Ovary (tissue), 9 donors: ENCODE results near the gene AMD1. TPM values are rescaled to one million over a fixed set of nuclear protein-coding genes. Genes with fewer than 3 reads are reported as not detected.
"Not testable (repeated sequence)": the region's sequence is repeated elsewhere in the genome, so short reads cannot be mapped to it uniquely, and the experiment has no call there.

Source experiments
- DNase-seq, 5 donors: peaks; one replicate each; pipeline ENCODE4 v3.0.0-alpha.2; 2019 to 2020
- H3K27ac ChIP-seq, 2 donors: fragments of 200-600 bp; one replicate each; pipeline versions ENCODE4 v1.5.1 to v1.8.0; 2019 to 2022
- H3K27me3 ChIP-seq: fragments of 200-600 bp; one replicate; pipeline ENCODE4 v1.8.0; 2022
- H3K36me3 ChIP-seq: fragments of 200-600 bp; sonication (generic); one replicate; pipeline ENCODE4 v1.5.1; 2019
- H3K4me1 ChIP-seq: one replicate; pipeline ENCODE4 v1.8.1; 2013; ENCODE audit warnings: mild to moderate bottlenecking, moderate library complexity; ENCODE audit not compliant: insufficient read depth
- H3K4me3 ChIP-seq: fragments of 200-600 bp; sonication (generic); one replicate; pipeline ENCODE4 v1.5.1; 2017
- H3K9me3 ChIP-seq, 2 donors: fragments of 200-600 bp in 1 of 2; sonication (generic) in 1 of 2; one replicate each; pipeline versions ENCODE4 v1.5.1 to v1.8.1; 2013 to 2019; ENCODE audit warnings: mild to moderate bottlenecking in 1 of 2, moderate library complexity in 1 of 2
- CTCF ChIP-seq, 3 donors: fragments of 450-650 bp in 2 of 3; fragments of 200-600 bp in 1 of 3; IDR thresholded peaks; one replicate each; pipeline versions ENCODE4 v1.5.1 to v1.8.0; 2016 to 2022; ENCODE audit warnings: antibody characterized with exemption in 3 of 3, mild to moderate bottlenecking in 1 of 3
- EP300 ChIP-seq: sonication (generic); formaldehyde crosslinking; IDR thresholded peaks from one replicate; pipeline ENCODE4 v1.6.1; 2017; ENCODE audit warnings: antibody characterized with exemption
- POLR2A ChIP-seq: fragments of 450-650 bp; IDR thresholded peaks from one replicate; pipeline ENCODE4 v1.6.1; 2017; ENCODE audit warnings: antibody characterized with exemption, mild to moderate bottlenecking, moderate library complexity
- WGBS, 3 donors: extraction: QIAGEN DNeasy Blood & Tissue Kit in 1 of 3; methylation state at CpG; one replicate each; pipeline versions ENCODE4 v1.1.5 to v1.1.7; 2013 to 2017; 5-methylcytosine and 5-hydroxymethylcytosine counted together
- intact Hi-C, 4 donors: fragments of 100-400 bp; cut with DNase I; formaldehyde crosslinking; loops; one replicate each; pipeline versions ENCODE4 v1.11.0 to v1.15.1; 2022 to 2023
- polyA plus RNA-seq, 2 donors: library from polyadenylated mRNA; stranded (reverse); fragments of 200-250 nt in 1 of 2; fragments of 350-450 nt in 1 of 2; fragmentation: Illumina TruSeq in 1 of 2; extraction: RNeasy Lipid Tissue Mini Kit (QIAGEN cat#74804) in 1 of 2; gene quantifications; one replicate each; pipeline ENCODE4 v1.2.3, GENCODE V29; 2013 to 2014
- total RNA-seq, 7 donors: library from RNA; depleted of rRNA in 2 of 7; stranded (reverse); fragments of >200 nt in 2 of 7; fragmentation: NEBNext Ultra II Directional in 3 of 7; extraction: Animal tissue kit (Norgen Biotek cat#: 25700) in 3 of 7; gene quantifications; one replicate each; pipeline versions ENCODE4 v1.1.0 to v1.2.4, GENCODE V29; 2016 to 2023
- donor health status: DM: no; HTN: no; CAD: no; lungs with moderate emphysema.
- donor health status: DM: no; HTN: no; CAD: no.
- donor health status: Bipolar disorder and iron deficiency.
- donor health status: DM: yes; HTN: yes; CAD: no.
- donor health status: DM: no; HTN: no; CAD: no.
- donor health status: DM: yes; HTN: yes; CAD: no.

The AMD1 gene
- total and polyA plus RNA-seq, 9 donors: 24.4 to 67.8 (median 60.3) TPM

GRCh38 chr6:110831405-110831804 lies 43.2 kb upstream of the AMD1 start:
- no peak overlapping the region for H3K27ac ChIP-seq
- H3K4me3 ChIP-seq: no peak overlapping the region
- intact Hi-C loops: no loop called here
- no peaks in the 10 kb centered on the region for H3K36me3 ChIP-seq
- no peaks in the 10 kb centered on the region for H3K9me3 ChIP-seq
- no peak for TF ChIP-seq CTCF (IDR thresholded peaks at IDR 0.05)
- TF ChIP-seq EP300: no peak
- TF ChIP-seq POLR2A: no peak
- DNase-seq: no peak
- H3K27me3 ChIP-seq: no peaks in the 10 kb centered on the region
- H3K4me1 ChIP-seq: no peaks in the 10 kb centered on the region
- WGBS, 3 donors: 95 to 97% (median 96%) methylated on average over 6 of the region's 6 CpGs

GRCh38 chr6:110833831-110834230 lies 40.8 kb upstream of the AMD1 start:
- 84 to 88% (median 87%) methylated on average over 6 of the region's 6 CpGs for WGBS, 3 donors
- intact Hi-C loops: no loop called here

GRCh38 chr6:110835751-110836150 lies 38.8 kb upstream of the AMD1 start:
- WGBS, 3 donors: 72 to 81% (median 76%) methylated on average over 5 of the region's 5 CpGs
- intact Hi-C loops: not testable (repeated sequence)

More at GRCh38 chr6:110833831-110834230, 40.8 kb upstream of the AMD1 start:
- Histone ChIP-seq H3K36me3 (no peaks in the 10 kb centered on the region), H3K4me3 (no peak overlapping the region), H3K27ac (no peak overlapping the region), H3K9me3 (no peaks in the 10 kb centered on the region), H3K4me1 (no peaks in the 10 kb centered on the region), H3K27me3 (no peaks in the 10 kb centered on the region)
- DNase-seq: no peak
- no peak for TF ChIP-seq POLR2A

GRCh38 chr6:110841266-110841665 lies 33.3 kb upstream of the AMD1 start:
- Histone ChIP-seq H3K36me3 (no peaks in the 10 kb centered on the region), H3K27me3 (no peaks in the 10 kb centered on the region), H3K27ac (no peak overlapping the region), H3K4me1 (no peaks in the 10 kb centered on the region), H3K9me3 (no peaks in the 10 kb centered on the region), H3K4me3 (no peak overlapping the region)
- intact Hi-C loops: no loop called here
- no peak for DNase-seq
- TF ChIP-seq POLR2A: no peak
- TF ChIP-seq CTCF (IDR thresholded peaks at IDR 0.05): no peak
- TF ChIP-seq EP300: no peak
- WGBS, 3 donors: 93 to 96% (median 95%) methylated on average over 6 of the region's 6 CpGs

More at GRCh38 chr6:110835751-110836150, 38.8 kb upstream of the AMD1 start:
- not testable (repeated sequence) for H3K27me3 ChIP-seq, H3K36me3 ChIP-seq, H3K27ac ChIP-seq, H3K4me1 ChIP-seq, DNase-seq, H3K4me3 ChIP-seq, H3K9me3 ChIP-seq

- Histone ChIP-seq H3K27me3 (no peaks in the 10 kb centered on the region), H3K9me3 (no peaks in the 10 kb centered on the region), H3K27ac (no peak overlapping the region), H3K4me3 (no peak overlapping the region), H3K4me1 (no peaks in the 10 kb centered on the region), H3K36me3 (no peaks in the 10 kb centered on the region)
- 75 to 91% (median 87%) methylated on average over 4 of the region's 4 CpGs for WGBS, 3 donors
- no peak for TF ChIP-seq CTCF (IDR thresholded peaks at IDR 0.05)
- no peak for TF ChIP-seq POLR2A
- TF ChIP-seq EP300: no peak
- intact Hi-C loops: no loop called here
- no peak for DNase-seq
Measured at GRCh38 chr6:110849781-110850180, 24.8 kb upstream of the AMD1 start.

- no peaks in the 10 kb centered on the region for H3K4me1 ChIP-seq
- no peaks in the 10 kb centered on the region for H3K36me3 ChIP-seq
- WGBS, 3 donors: 95 to 97% (median 97%) methylated on average over 2 of the region's 2 CpGs
- DNase-seq: no peak
- intact Hi-C loops: no loop called here
- no peak for TF ChIP-seq CTCF (IDR thresholded peaks at IDR 0.05)
- TF ChIP-seq POLR2A: no peak
- no peak for TF ChIP-seq EP300
- H3K27ac ChIP-seq: no peak overlapping the region
- H3K4me3 ChIP-seq: no peak overlapping the region
- no peaks in the 10 kb centered on the region for H3K9me3 ChIP-seq
- no peaks in the 10 kb centered on the region for H3K27me3 ChIP-seq
Measured at GRCh38 chr6:110852773-110853172, 21.8 kb upstream of the AMD1 start.
